ENCODE data around the gene ELN. TPM values are rescaled to one million over a fixed set of nuclear protein-coding genes. Genes with fewer than 3 reads are reported as not detected.

ELN gene
- total and polyA plus RNA-seq, 9 donors, result 13.2 to 51.5 (median 38.1) TPM

GRCh38 chr7:74057216-74057925, 29.4 kb downstream of the ELN start:
- DNase-seq, result peak in 1 of 5 donors; percentile 20
- TF ChIP-seq POLR2A (IDR thresholded peaks at IDR 0.05), result no peak
- TF ChIP-seq EP300 (IDR thresholded peaks at IDR 0.05), result no peak
- TF ChIP-seq, protein P1, sequence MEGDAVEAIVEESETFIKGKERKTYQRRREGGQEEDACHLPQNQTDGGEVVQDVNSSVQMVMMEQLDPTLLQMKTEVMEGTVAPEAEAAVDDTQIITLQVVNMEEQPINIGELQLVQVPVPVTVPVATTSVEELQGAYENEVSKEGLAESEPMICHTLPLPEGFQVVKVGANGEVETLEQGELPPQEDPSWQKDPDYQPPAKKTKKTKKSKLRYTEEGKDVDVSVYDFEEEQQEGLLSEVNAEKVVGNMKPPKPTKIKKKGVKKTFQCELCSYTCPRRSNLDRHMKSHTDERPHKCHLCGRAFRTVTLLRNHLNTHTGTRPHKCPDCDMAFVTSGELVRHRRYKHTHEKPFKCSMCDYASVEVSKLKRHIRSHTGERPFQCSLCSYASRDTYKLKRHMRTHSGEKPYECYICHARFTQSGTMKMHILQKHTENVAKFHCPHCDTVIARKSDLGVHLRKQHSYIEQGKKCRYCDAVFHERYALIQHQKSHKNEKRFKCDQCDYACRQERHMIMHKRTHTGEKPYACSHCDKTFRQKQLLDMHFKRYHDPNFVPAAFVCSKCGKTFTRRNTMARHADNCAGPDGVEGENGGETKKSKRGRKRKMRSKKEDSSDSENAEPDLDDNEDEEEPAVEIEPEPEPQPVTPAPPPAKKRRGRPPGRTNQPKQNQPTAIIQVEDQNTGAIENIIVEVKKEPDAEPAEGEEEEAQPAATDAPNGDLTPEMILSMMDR (IDR thresholded peaks at IDR 0.05), result no peak
- no peaks in the 10 kb centered on the region for H3K36me3 ChIP-seq

GRCh38 chr7:74057987-74058386, 30.0 kb downstream of the ELN start:
- Histone ChIP-seq H3K9me3 (no peaks in the 10 kb centered on the region), H3K4me3 (no peak overlapping the region), H3K27ac (no peak overlapping the region), H3K4me1 (ENCODE audit: insufficient read depth) (peaks cover 6% of the 10 kb centered on the region), H3K36me3 (no peaks in the 10 kb centered on the region), H3K27me3 (no peaks in the 10 kb centered on the region)
- no peak for TF ChIP-seq EP300 (IDR thresholded peaks at IDR 0.05)
- TF ChIP-seq POLR2A (IDR thresholded peaks at IDR 0.05), result no peak
- TF ChIP-seq, protein P1 (IDR thresholded peaks at IDR 0.05), result no peak
- DNase-seq, result no peak
- intact Hi-C loops (cut with DNase I), result no loop called here
- 89 to 98% (median 97%) methylated on average over 1 of the region's 1 CpG for WGBS, 3 donors

More at GRCh38 chr7:74057216-74057925, 29.4 kb downstream of the ELN start:
- intact Hi-C loops (cut with DNase I), result no loop called here
- no peaks in the 10 kb centered on the region for H3K9me3 ChIP-seq
- 86 to 89% (median 87%) methylated on average over 11 of the region's 11 CpGs for WGBS, 3 donors
- H3K4me1 ChIP-seq (ENCODE audit: insufficient read depth), result peaks cover 6% of the 10 kb centered on the region
- no peak overlapping the region for H3K4me3 ChIP-seq
- no peak overlapping the region for H3K27ac ChIP-seq
- H3K27me3 ChIP-seq, result no peaks in the 10 kb centered on the region

GRCh38 chr7:74058486-74058885, 30.5 kb downstream of the ELN start:
- peak in 1 of 5 donors; percentile 16 for DNase-seq
- no peak overlapping the region for H3K27ac ChIP-seq
- 89 to 93% (median 92%) methylated on average over 7 of the region's 7 CpGs for WGBS, 3 donors
- intact Hi-C loops (cut with DNase I), result no loop called here
- no peaks in the 10 kb centered on the region for H3K9me3 ChIP-seq
- no peaks in the 10 kb centered on the region for H3K36me3 ChIP-seq
- peaks cover 6% of the 10 kb centered on the region for H3K4me1 ChIP-seq (ENCODE audit: insufficient read depth)
- TF ChIP-seq, protein P1 (IDR thresholded peaks at IDR 0.05), result no peak
- no peak for TF ChIP-seq POLR2A (IDR thresholded peaks at IDR 0.05)
- no peak for TF ChIP-seq EP300 (IDR thresholded peaks at IDR 0.05)
- no peak overlapping the region for H3K4me3 ChIP-seq
- no peaks in the 10 kb centered on the region for H3K27me3 ChIP-seq

- WGBS, 3 donors, result 70 to 78% (median 74%) methylated on average over 2 of the region's 2 CpGs
- Histone ChIP-seq H3K36me3 (no peaks in the 10 kb centered on the region), H3K9me3 (no peaks in the 10 kb centered on the region), H3K27ac (no peak overlapping the region), H3K4me1 (ENCODE audit: insufficient read depth) (peaks cover 6% of the 10 kb centered on the region), H3K4me3 (no peak overlapping the region), H3K27me3 (no peaks in the 10 kb centered on the region)
- no peak for DNase-seq
- intact Hi-C loops (cut with DNase I), result no loop called here
- TF ChIP-seq POLR2A (IDR thresholded peaks at IDR 0.05) (no peak), EP300 (IDR thresholded peaks at IDR 0.05) (no peak)
- TF ChIP-seq, protein P1 (IDR thresholded peaks at IDR 0.05), result no peak
These were observed 31.1 kb downstream of the ELN start for GRCh38 chr7:74059037-74059436.
